ENCODE results near the gene CPEB4.

DNA sequence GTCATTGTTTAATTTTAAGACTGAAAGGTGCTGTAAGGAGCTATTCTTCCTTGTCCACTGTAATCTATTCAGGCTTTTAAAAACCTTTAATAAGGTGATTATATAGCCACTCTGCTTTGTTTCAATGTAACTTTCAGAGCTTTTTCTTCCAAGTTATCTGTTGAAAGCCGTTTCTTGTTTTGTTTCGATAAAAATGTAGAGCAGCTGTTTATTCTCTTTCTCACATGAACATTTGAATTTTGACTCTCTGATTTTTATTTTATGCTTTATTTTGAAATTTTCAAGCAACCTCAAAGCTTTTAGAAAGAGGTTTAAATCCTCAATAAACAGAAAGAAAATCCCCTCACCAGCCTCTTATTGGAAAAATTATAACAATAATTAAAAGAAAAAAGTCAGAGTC, 47.2 kb downstream of the CPEB4 start:
- no peak for TF ChIP-seq EZH2 (IDR thresholded peaks at IDR 0.05; ENCODE audit: borderline replicate concordance, low read length)
- no peak for TF ChIP-seq CTCF (conservative IDR thresholded peaks at IDR 0.05 in 1 of 2, IDR thresholded peaks at IDR 0.05 in 1 of 2; ENCODE audit: extremely low read depth in 1 of 2, insufficient read depth in 1 of 2, low read depth in 1 of 2, low read length in 2 of 2)
